ENCODE results near the gene CDX1.

Gene CDX1

GRCh38 chr5:150124111-150124557, 42.4 kb upstream of the CDX1 start:
- Histone ChIP-seq H3K9ac (ENCODE audit: low read length) (no peak overlapping the region), H3K79me1 (ENCODE audit: low read length) (no peaks in the 10 kb centered on the region), H3K18ac (ENCODE audit: low read length) (no peak overlapping the region), H4K8ac (ENCODE audit: low read depth, low read length) (no peak overlapping the region), H3K56ac (ENCODE audit: low read length) (no peak overlapping the region), H3K27ac (ENCODE audit: low read depth, low read length) (no peak overlapping the region), H2BK5ac (ENCODE audit: low read length) (no peak overlapping the region), H3K79me2 (ENCODE audit: control insufficient read depth, insufficient read depth, low read length) (no peaks in the 10 kb centered on the region), H3K23ac (ENCODE audit: low read length) (no peak overlapping the region), H3K36me3 (ENCODE audit: control insufficient read depth, insufficient read depth, low read length) (peaks cover 3% of the 10 kb centered on the region), H4K5ac (ENCODE audit: low read length) (no peak overlapping the region), H2BK15ac (replicated peaks; ENCODE audit: low read depth) (no peak overlapping the region), H3K4me3 (ENCODE audit: low read length) (no peak overlapping the region), H2AK5ac (ENCODE audit: low read length) (no peak overlapping the region), H2BK120ac (ENCODE audit: low read depth, low read length) (no peak overlapping the region), H3K4me1 (ENCODE audit: control insufficient read depth, low read depth, low read length) (peaks cover 6% of the 10 kb centered on the region), H3K4me2 (ENCODE audit: low read length) (no peak overlapping the region), H3K27me3 (ENCODE audit: insufficient read depth, low read length, poor library complexity) (no peaks in the 10 kb centered on the region), H3K4ac (ENCODE audit: low read depth, low read length) (no peak overlapping the region)
- WGBS (ENCODE audit: extremely low coverage, insufficient coverage, low lambda C conversion rate): no CpG with 5 or more reads among the region's 11 CpGs
- no peak for DNase-seq

GRCh38 chr5:150124596-150124995, 42.0 kb upstream of the CDX1 start:
- no CpG with 5 or more reads among the region's 8 CpGs for WGBS (ENCODE audit: extremely low coverage, insufficient coverage, low lambda C conversion rate)
- no peak overlapping the region for H3K56ac ChIP-seq (ENCODE audit: low read length)
- no peak overlapping the region for H3K4ac ChIP-seq (ENCODE audit: low read depth, low read length)
- no peak overlapping the region for H3K27ac ChIP-seq (ENCODE audit: low read depth, low read length)
- H3K18ac ChIP-seq (ENCODE audit: low read length): no peak overlapping the region
- H3K27me3 ChIP-seq (ENCODE audit: insufficient read depth, low read length, poor library complexity): no peaks in the 10 kb centered on the region
- H3K79me1 ChIP-seq (ENCODE audit: low read length): no peaks in the 10 kb centered on the region
- H3K9ac ChIP-seq (ENCODE audit: low read length): no peak overlapping the region
- H3K4me1 ChIP-seq (ENCODE audit: control insufficient read depth, low read depth, low read length): peaks cover 6% of the 10 kb centered on the region
- H4K8ac ChIP-seq (ENCODE audit: low read depth, low read length): no peak overlapping the region
- no peak overlapping the region for H3K4me3 ChIP-seq (ENCODE audit: low read length)
- H3K79me2 ChIP-seq (ENCODE audit: control insufficient read depth, insufficient read depth, low read length): no peaks in the 10 kb centered on the region
- H3K4me2 ChIP-seq (ENCODE audit: low read length): no peak overlapping the region
- peaks cover 4% of the 10 kb centered on the region for H3K36me3 ChIP-seq (ENCODE audit: control insufficient read depth, insufficient read depth, low read length)
- H3K23ac ChIP-seq (ENCODE audit: low read length): no peak overlapping the region
- no peak overlapping the region for H2BK5ac ChIP-seq (ENCODE audit: low read length)
- H2BK15ac ChIP-seq (replicated peaks; ENCODE audit: low read depth): no peak overlapping the region
- H4K5ac ChIP-seq (ENCODE audit: low read length): no peak overlapping the region
- H2BK120ac ChIP-seq (ENCODE audit: low read depth, low read length): no peak overlapping the region
- H2AK5ac ChIP-seq (ENCODE audit: low read length): no peak overlapping the region
- no peak for DNase-seq

- Histone ChIP-seq H3K4ac (ENCODE audit: low read depth, low read length) (no peak overlapping the region), H3K27me3 (ENCODE audit: insufficient read depth, low read length, poor library complexity) (no peaks in the 10 kb centered on the region), H3K79me2 (ENCODE audit: control insufficient read depth, insufficient read depth, low read length) (no peaks in the 10 kb centered on the region), H3K36me3 (ENCODE audit: control insufficient read depth, insufficient read depth, low read length) (peaks cover 4% of the 10 kb centered on the region), H3K9ac (ENCODE audit: low read length) (no peak overlapping the region), H2BK5ac (ENCODE audit: low read length) (no peak overlapping the region), H3K4me2 (ENCODE audit: low read length) (no peak overlapping the region), H3K23ac (ENCODE audit: low read length) (no peak overlapping the region), H3K4me1 (ENCODE audit: control insufficient read depth, low read depth, low read length) (peaks cover 9% of the 10 kb centered on the region), H3K56ac (ENCODE audit: low read length) (no peak overlapping the region), H3K18ac (ENCODE audit: low read length) (no peak overlapping the region), H2AK5ac (ENCODE audit: low read length) (no peak overlapping the region), H2BK120ac (ENCODE audit: low read depth, low read length) (no peak overlapping the region), H3K79me1 (ENCODE audit: low read length) (no peaks in the 10 kb centered on the region), H3K4me3 (ENCODE audit: low read length) (no peak overlapping the region), H4K8ac (ENCODE audit: low read depth, low read length) (no peak overlapping the region), H4K5ac (ENCODE audit: low read length) (no peak overlapping the region), H2BK15ac (replicated peaks; ENCODE audit: low read depth) (no peak overlapping the region), H3K27ac (ENCODE audit: low read depth, low read length) (no peak overlapping the region)
- WGBS (ENCODE audit: extremely low coverage, insufficient coverage, low lambda C conversion rate): no CpG with 5 or more reads among the region's 10 CpGs
- no peak for DNase-seq
Measured at GRCh38 chr5:150125334-150125733, 41.2 kb upstream of the CDX1 start.

GRCh38 chr5:150126199-150126920, 40.2 kb upstream of the CDX1 start:
- Histone ChIP-seq H2AK5ac (ENCODE audit: low read length) (no peak overlapping the region), H2BK15ac (replicated peaks; ENCODE audit: low read depth) (no peak overlapping the region), H4K5ac (ENCODE audit: low read length) (no peak overlapping the region), H3K18ac (ENCODE audit: low read length) (no peak overlapping the region), H3K4me1 (ENCODE audit: control insufficient read depth, low read depth, low read length) (peaks cover 15% of the 10 kb centered on the region), H3K4me2 (ENCODE audit: low read length) (no peak overlapping the region), H3K79me2 (ENCODE audit: control insufficient read depth, insufficient read depth, low read length) (no peaks in the 10 kb centered on the region), H3K27me3 (ENCODE audit: insufficient read depth, low read length, poor library complexity) (no peaks in the 10 kb centered on the region), H2BK5ac (ENCODE audit: low read length) (no peak overlapping the region), H3K27ac (ENCODE audit: low read depth, low read length) (no peak overlapping the region), H2BK120ac (ENCODE audit: low read depth, low read length) (no peak overlapping the region), H3K36me3 (ENCODE audit: control insufficient read depth, insufficient read depth, low read length) (peaks cover 4% of the 10 kb centered on the region), H3K4ac (ENCODE audit: low read depth, low read length) (no peak overlapping the region), H3K4me3 (ENCODE audit: low read length) (no peak overlapping the region), H3K56ac (ENCODE audit: low read length) (no peak overlapping the region), H3K9ac (ENCODE audit: low read length) (no peak overlapping the region), H3K23ac (ENCODE audit: low read length) (no peak overlapping the region), H3K79me1 (ENCODE audit: low read length) (no peaks in the 10 kb centered on the region), H4K8ac (ENCODE audit: low read depth, low read length) (no peak overlapping the region)
- no peak for DNase-seq
- WGBS (ENCODE audit: extremely low coverage, insufficient coverage, low lambda C conversion rate): no CpG with 5 or more reads among the region's 10 CpGs

GRCh38 chr5:150126921-150127265, 39.7 kb upstream of the CDX1 start:
- no peak overlapping the region for H3K18ac ChIP-seq (ENCODE audit: low read length)
- no peak overlapping the region for H3K23ac ChIP-seq (ENCODE audit: low read length)
- no peak overlapping the region for H3K4me2 ChIP-seq (ENCODE audit: low read length)
- no peak overlapping the region for H3K27ac ChIP-seq (ENCODE audit: low read depth, low read length)
- no peak overlapping the region for H3K4me3 ChIP-seq (ENCODE audit: low read length)
- no peak overlapping the region for H2BK120ac ChIP-seq (ENCODE audit: low read depth, low read length)
- no CpG with 5 or more reads among the region's 6 CpGs for WGBS (ENCODE audit: extremely low coverage, insufficient coverage, low lambda C conversion rate)
- H2AK5ac ChIP-seq (ENCODE audit: low read length): no peak overlapping the region
- no peak overlapping the region for H4K5ac ChIP-seq (ENCODE audit: low read length)
- no peaks in the 10 kb centered on the region for H3K79me1 ChIP-seq (ENCODE audit: low read length)
- no peaks in the 10 kb centered on the region for H3K27me3 ChIP-seq (ENCODE audit: insufficient read depth, low read length, poor library complexity)
- H2BK5ac ChIP-seq (ENCODE audit: low read length): no peak overlapping the region
- H3K4me1 ChIP-seq (ENCODE audit: control insufficient read depth, low read depth, low read length): peaks cover 20% of the 10 kb centered on the region
- no peak for DNase-seq
- no peak overlapping the region for H3K4ac ChIP-seq (ENCODE audit: low read depth, low read length)
- H3K36me3 ChIP-seq (ENCODE audit: control insufficient read depth, insufficient read depth, low read length): peaks cover 4% of the 10 kb centered on the region
- H3K56ac ChIP-seq (ENCODE audit: low read length): no peak overlapping the region
- no peaks in the 10 kb centered on the region for H3K79me2 ChIP-seq (ENCODE audit: control insufficient read depth, insufficient read depth, low read length)
- H4K8ac ChIP-seq (ENCODE audit: low read depth, low read length): no peak overlapping the region
- no peak overlapping the region for H3K9ac ChIP-seq (ENCODE audit: low read length)
- H2BK15ac ChIP-seq (replicated peaks; ENCODE audit: low read depth): no peak overlapping the region

- Histone ChIP-seq H3K36me3 (ENCODE audit: control insufficient read depth, insufficient read depth, low read length) (peaks cover 4% of the 10 kb centered on the region), H3K4ac (ENCODE audit: low read depth, low read length) (no peak overlapping the region), H2BK15ac (replicated peaks; ENCODE audit: low read depth) (no peak overlapping the region), H3K4me1 (ENCODE audit: control insufficient read depth, low read depth, low read length) (peaks cover 22% of the 10 kb centered on the region), H2AK5ac (ENCODE audit: low read length) (peak overlapping the region; percentile 52), H3K27me3 (ENCODE audit: insufficient read depth, low read length, poor library complexity) (no peaks in the 10 kb centered on the region), H3K56ac (ENCODE audit: low read length) (no peak overlapping the region), H4K8ac (ENCODE audit: low read depth, low read length) (no peak overlapping the region), H4K5ac (ENCODE audit: low read length) (no peak overlapping the region), H3K18ac (ENCODE audit: low read length) (no peak overlapping the region), H3K4me2 (ENCODE audit: low read length) (no peak overlapping the region), H2BK5ac (ENCODE audit: low read length) (no peak overlapping the region), H3K79me1 (ENCODE audit: low read length) (no peaks in the 10 kb centered on the region), H3K4me3 (ENCODE audit: low read length) (no peak overlapping the region), H3K79me2 (ENCODE audit: control insufficient read depth, insufficient read depth, low read length) (no peaks in the 10 kb centered on the region), H3K27ac (ENCODE audit: low read depth, low read length) (no peak overlapping the region), H3K9ac (ENCODE audit: low read length) (no peak overlapping the region), H3K23ac (ENCODE audit: low read length) (peak overlapping the region; percentile 83), H2BK120ac (ENCODE audit: low read depth, low read length) (no peak overlapping the region)
- DNase-seq: no peak
- WGBS (ENCODE audit: extremely low coverage, insufficient coverage, low lambda C conversion rate): no CpG with 5 or more reads among the region's 8 CpGs
Measured at GRCh38 chr5:150129454-150129812, 37.1 kb upstream of the CDX1 start.
